ENCODE results near the gene MAGI2. TPM values are rescaled to one million over a fixed set of nuclear protein-coding genes. Genes with fewer than 3 reads are reported as not detected.

Gene MAGI2
- total and polyA plus RNA-seq, 2 donors (not counting 3 experiments of a cell fraction or from before 2014, with no cell fraction given): 0.28 to 6.0 TPM

DNA sequence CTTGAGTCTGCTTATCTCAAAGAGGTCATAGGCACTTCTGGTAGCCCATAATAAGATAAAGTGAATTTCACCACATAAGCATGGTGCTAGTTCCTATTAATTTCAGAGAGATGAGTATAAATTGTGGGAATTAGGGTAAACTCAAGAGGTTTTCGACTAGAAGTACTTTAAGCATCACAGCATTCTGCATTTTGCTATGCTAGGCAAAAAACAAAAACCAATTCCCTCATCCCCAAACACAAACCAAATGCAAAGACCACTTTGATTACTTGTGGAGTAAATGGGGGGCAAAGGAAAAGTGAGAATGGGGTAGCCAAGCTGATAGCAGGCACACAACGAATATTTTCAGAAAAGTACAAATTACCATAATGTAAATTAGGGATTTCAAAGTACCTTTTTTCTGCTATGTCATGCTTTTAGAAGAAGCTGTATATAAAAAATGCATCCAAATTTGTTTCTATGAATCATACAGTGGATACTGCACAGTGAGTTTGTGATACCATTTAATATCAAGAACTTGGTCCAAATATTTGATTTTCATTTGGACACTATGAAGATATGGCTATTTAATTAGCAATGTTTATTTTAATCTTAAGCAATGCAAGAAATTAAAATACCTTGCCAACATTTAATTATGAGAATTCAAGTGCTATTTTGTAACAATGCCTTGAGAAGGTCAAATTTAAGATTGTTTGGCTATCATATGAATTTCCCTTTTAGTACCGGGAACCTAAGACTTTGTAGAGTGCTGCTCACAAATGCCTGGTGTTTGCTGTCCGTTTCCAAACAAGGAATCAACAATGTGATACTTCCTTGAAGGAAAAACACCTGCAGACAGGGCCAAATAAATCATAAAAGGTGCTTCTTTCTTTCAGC lies 1199.4 kb downstream of the MAGI2 start:
- TF ChIP-seq MYC (IDR thresholded peaks at IDR 0.05; ENCODE audit: low read depth, low read length) (no peak), POLR2A (IDR thresholded peaks at IDR 0.05; ENCODE audit: low read depth, low read length) (no peak), JUN (IDR thresholded peaks at IDR 0.05; ENCODE audit: borderline replicate concordance, insufficient read depth, insufficient read length, low read depth) (no peak), GATA2 (IDR thresholded peaks at IDR 0.05; ENCODE audit: insufficient read depth, insufficient read length, low read depth, low read length) (no peak), MAX (IDR thresholded peaks at IDR 0.05; ENCODE audit: insufficient read depth, insufficient read length) (no peak), FOS (IDR thresholded peaks at IDR 0.05; ENCODE audit: borderline replicate concordance, insufficient read depth, low read length) (no peak), POLR2AphosphoS5 (IDR thresholded peaks at IDR 0.05; ENCODE audit: insufficient read depth, low read depth, low read length) (no peak), EZH2 (IDR thresholded peaks at IDR 0.05; ENCODE audit: borderline replicate concordance, low read depth, low read length, severe bottlenecking) (no peak)
- TF ChIP-seq, protein P1, sequence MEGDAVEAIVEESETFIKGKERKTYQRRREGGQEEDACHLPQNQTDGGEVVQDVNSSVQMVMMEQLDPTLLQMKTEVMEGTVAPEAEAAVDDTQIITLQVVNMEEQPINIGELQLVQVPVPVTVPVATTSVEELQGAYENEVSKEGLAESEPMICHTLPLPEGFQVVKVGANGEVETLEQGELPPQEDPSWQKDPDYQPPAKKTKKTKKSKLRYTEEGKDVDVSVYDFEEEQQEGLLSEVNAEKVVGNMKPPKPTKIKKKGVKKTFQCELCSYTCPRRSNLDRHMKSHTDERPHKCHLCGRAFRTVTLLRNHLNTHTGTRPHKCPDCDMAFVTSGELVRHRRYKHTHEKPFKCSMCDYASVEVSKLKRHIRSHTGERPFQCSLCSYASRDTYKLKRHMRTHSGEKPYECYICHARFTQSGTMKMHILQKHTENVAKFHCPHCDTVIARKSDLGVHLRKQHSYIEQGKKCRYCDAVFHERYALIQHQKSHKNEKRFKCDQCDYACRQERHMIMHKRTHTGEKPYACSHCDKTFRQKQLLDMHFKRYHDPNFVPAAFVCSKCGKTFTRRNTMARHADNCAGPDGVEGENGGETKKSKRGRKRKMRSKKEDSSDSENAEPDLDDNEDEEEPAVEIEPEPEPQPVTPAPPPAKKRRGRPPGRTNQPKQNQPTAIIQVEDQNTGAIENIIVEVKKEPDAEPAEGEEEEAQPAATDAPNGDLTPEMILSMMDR (IDR thresholded peaks at IDR 0.05; ENCODE audit: extremely low read depth in 1 of 2, insufficient read depth in 1 of 2, low read depth in 1 of 2, low read length in 2 of 2): no peak
- H3K9me1 ChIP-seq (replicated peaks; ENCODE audit: control insufficient read depth, extremely low read depth, insufficient read depth, low read length): no peaks in the 10 kb centered on the region
- no peaks in the 10 kb centered on the region for H3K9me3 ChIP-seq (replicated peaks; ENCODE audit: control insufficient read depth, insufficient read depth, low read length)
- H3K79me2 ChIP-seq (ENCODE audit: control insufficient read depth, insufficient read depth, low read length): no peaks in the 10 kb centered on the region
- no peak overlapping the region for H3K4me3 ChIP-seq (replicated peaks in 1 of 3; ENCODE audit: insufficient read depth in 1 of 3, low read depth in 1 of 3, low read length in 3 of 3)
- CTCF ChIA-PET: no interaction called here
- no peaks in the 10 kb centered on the region for H3K36me3 ChIP-seq (ENCODE audit: control insufficient read depth in 2 of 2, extremely low read depth in 1 of 2, insufficient read depth in 2 of 2, low read length in 2 of 2)
- no peak for DNase-seq (ENCODE audit: low read depth, low spot score)
- no TSS peak for BruUV-seq (replicated peaks)
- H3K4me2 ChIP-seq (ENCODE audit: insufficient read depth, low read length): no peak overlapping the region
- no peaks in the 10 kb centered on the region for H4K20me1 ChIP-seq (replicated peaks; ENCODE audit: control insufficient read depth, extremely low read depth, insufficient read depth, low read length)
- intact Hi-C loops (cut with micrococcal nuclease) (no loop called here), dilution Hi-C loops (cut with MboI; ENCODE audit: extremely low pct_ligation_motif_present, low sequenced_read_pairs) (no loop called here)
- H3K4me1 ChIP-seq (ENCODE audit: control insufficient read depth, extremely low read depth, insufficient read depth, low read length): no peaks in the 10 kb centered on the region
- H3K27me3 ChIP-seq (ENCODE audit: control insufficient read depth in 2 of 2, insufficient read depth in 2 of 2, low read length in 2 of 2): no peaks in the 10 kb centered on the region
- FAIRE-seq: no peak
- POLR2A ChIA-PET: no interaction called here
- no peak overlapping the region for H3K27ac ChIP-seq (ENCODE audit: insufficient read depth, low read depth, low read length)
- H3K9ac ChIP-seq (replicated peaks; ENCODE audit: extremely low read depth, insufficient read depth, low read length): no peak overlapping the region
- H2AFZ ChIP-seq (ENCODE audit: low read depth, low read length): no peak overlapping the region
